ENCODE measurements around the gene SDK1. TPM values are rescaled to one million over a fixed set of nuclear protein-coding genes. Genes with fewer than 3 reads are reported as not detected.

The SDK1 gene
- total and polyA plus RNA-seq, 2 donors (not counting 3 experiments of a cell fraction or from before 2014, with no cell fraction given): 1.6 to 3.9 TPM

DNA sequence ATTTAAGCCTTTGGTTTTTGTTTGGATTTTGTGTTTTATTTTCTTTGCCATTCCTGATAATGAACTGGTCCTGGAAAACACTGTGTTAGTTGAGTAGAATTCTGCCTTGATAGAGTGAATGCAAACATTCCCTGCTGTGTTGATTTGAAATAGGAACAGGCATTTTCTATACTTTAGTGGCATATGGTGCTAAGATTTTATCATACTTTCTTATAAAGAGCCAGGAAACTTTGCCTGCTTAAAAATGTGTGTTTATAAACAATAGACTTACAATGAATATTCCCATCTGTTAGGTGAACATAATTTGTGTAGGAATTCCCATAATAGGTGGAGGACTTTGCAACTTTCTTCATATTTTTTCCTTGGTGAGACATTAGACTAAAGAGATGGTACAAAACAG, 333.3 kb downstream of the SDK1 start:
- Histone ChIP-seq H3K27me3 (ENCODE audit: control insufficient read depth in 2 of 2, insufficient read depth in 2 of 2, low read length in 2 of 2) (no peaks in the 10 kb centered on the region), H2AFZ (ENCODE audit: low read depth, low read length) (no peak overlapping the region), H3K4me3 (replicated peaks in 1 of 3; ENCODE audit: insufficient read depth in 1 of 3, low read depth in 1 of 3, low read length in 3 of 3) (no peak overlapping the region), H3K9me3 (replicated peaks; ENCODE audit: control insufficient read depth, insufficient read depth, low read length) (no peaks in the 10 kb centered on the region), H3K4me2 (ENCODE audit: insufficient read depth, low read length) (no peak overlapping the region), H3K9me1 (replicated peaks; ENCODE audit: control insufficient read depth, extremely low read depth, insufficient read depth, low read length) (no peaks in the 10 kb centered on the region), H3K79me2 (ENCODE audit: control insufficient read depth, insufficient read depth, low read length) (no peaks in the 10 kb centered on the region), H3K9ac (replicated peaks; ENCODE audit: extremely low read depth, insufficient read depth, low read length) (no peak overlapping the region), H3K4me1 (ENCODE audit: control insufficient read depth, extremely low read depth, insufficient read depth, low read length) (no peaks in the 10 kb centered on the region), H3K27ac (ENCODE audit: insufficient read depth, low read depth, low read length) (no peak overlapping the region), H4K20me1 (replicated peaks; ENCODE audit: control insufficient read depth, extremely low read depth, insufficient read depth, low read length) (no peaks in the 10 kb centered on the region), H3K36me3 (ENCODE audit: control insufficient read depth in 2 of 2, extremely low read depth in 1 of 2, insufficient read depth in 2 of 2, low read length in 2 of 2) (no peaks in the 10 kb centered on the region)
- BruUV-seq (replicated peaks): no TSS peak
- no peak for FAIRE-seq
- TF ChIP-seq JUN (IDR thresholded peaks at IDR 0.05; ENCODE audit: borderline replicate concordance, insufficient read depth, insufficient read length, low read depth): no peak
- TF ChIP-seq POLR2AphosphoS5 (IDR thresholded peaks at IDR 0.05; ENCODE audit: insufficient read depth, low read depth, low read length): no peak
- TF ChIP-seq, protein P1, sequence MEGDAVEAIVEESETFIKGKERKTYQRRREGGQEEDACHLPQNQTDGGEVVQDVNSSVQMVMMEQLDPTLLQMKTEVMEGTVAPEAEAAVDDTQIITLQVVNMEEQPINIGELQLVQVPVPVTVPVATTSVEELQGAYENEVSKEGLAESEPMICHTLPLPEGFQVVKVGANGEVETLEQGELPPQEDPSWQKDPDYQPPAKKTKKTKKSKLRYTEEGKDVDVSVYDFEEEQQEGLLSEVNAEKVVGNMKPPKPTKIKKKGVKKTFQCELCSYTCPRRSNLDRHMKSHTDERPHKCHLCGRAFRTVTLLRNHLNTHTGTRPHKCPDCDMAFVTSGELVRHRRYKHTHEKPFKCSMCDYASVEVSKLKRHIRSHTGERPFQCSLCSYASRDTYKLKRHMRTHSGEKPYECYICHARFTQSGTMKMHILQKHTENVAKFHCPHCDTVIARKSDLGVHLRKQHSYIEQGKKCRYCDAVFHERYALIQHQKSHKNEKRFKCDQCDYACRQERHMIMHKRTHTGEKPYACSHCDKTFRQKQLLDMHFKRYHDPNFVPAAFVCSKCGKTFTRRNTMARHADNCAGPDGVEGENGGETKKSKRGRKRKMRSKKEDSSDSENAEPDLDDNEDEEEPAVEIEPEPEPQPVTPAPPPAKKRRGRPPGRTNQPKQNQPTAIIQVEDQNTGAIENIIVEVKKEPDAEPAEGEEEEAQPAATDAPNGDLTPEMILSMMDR (IDR thresholded peaks at IDR 0.05; ENCODE audit: extremely low read depth in 1 of 2, insufficient read depth in 1 of 2, low read depth in 1 of 2, low read length in 2 of 2): no peak
- no peak for TF ChIP-seq EZH2 (IDR thresholded peaks at IDR 0.05; ENCODE audit: borderline replicate concordance, low read depth, low read length, severe bottlenecking)
- TF ChIP-seq GATA2 (IDR thresholded peaks at IDR 0.05; ENCODE audit: insufficient read depth, insufficient read length, low read depth, low read length): no peak
- no peak for TF ChIP-seq POLR2A (IDR thresholded peaks at IDR 0.05; ENCODE audit: low read depth, low read length)
- no peak for TF ChIP-seq FOS (IDR thresholded peaks at IDR 0.05; ENCODE audit: borderline replicate concordance, insufficient read depth, low read length)
- no peak for TF ChIP-seq MYC (IDR thresholded peaks at IDR 0.05; ENCODE audit: low read depth, low read length)
- TF ChIP-seq, protein P2, sequence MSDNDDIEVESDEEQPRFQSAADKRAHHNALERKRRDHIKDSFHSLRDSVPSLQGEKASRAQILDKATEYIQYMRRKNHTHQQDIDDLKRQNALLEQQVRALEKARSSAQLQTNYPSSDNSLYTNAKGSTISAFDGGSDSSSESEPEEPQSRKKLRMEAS (IDR thresholded peaks at IDR 0.05; ENCODE audit: insufficient read depth, insufficient read length): no peak
- intact Hi-C loops (cut with micrococcal nuclease) (no loop called here), dilution Hi-C loops (cut with MboI; ENCODE audit: extremely low pct_ligation_motif_present, low sequenced_read_pairs) (no loop called here)
- POLR2A ChIA-PET: no interaction called here
- DNase-seq (ENCODE audit: low read depth, low spot score): no peak
- CTCF ChIA-PET: no interaction called here

All from endothelial cell of umbilical vein (primary cell).